GM18870 (cell line): ENCODE measurements around the gene AKNA.
"Not testable (repeated sequence)": the region's sequence is repeated elsewhere in the genome, so short reads cannot be mapped to it uniquely, and the experiment has no call there.

Experiments
- ATAC-seq: cut with Tn5 transposase; IDR thresholded peaks from one replicate; pipeline ENCODE4 v1.9.1; 2021; ENCODE audit warnings: moderate library complexity; ENCODE audit not compliant: unreplicated experiment

AKNA gene

GRCh38 chr9:114343471-114344187 is 44.2 kb downstream of the AKNA start:
- ATAC-seq, result no peak

- ATAC-seq, result no peak
Observed at GRCh38 chr9:114342755-114343440, 44.9 kb downstream of the AKNA start.

- no peak for ATAC-seq
Observed at GRCh38 chr9:114341991-114342390, 45.8 kb downstream of the AKNA start.

GRCh38 chr9:114341152-114341830 is 46.5 kb downstream of the AKNA start:
- no peak for ATAC-seq

GRCh38 chr9:114339130-114339908 is 48.5 kb downstream of the AKNA start:
- ATAC-seq, result no peak

GRCh38 chr9:114338187-114338586 is 49.6 kb downstream of the AKNA start:
- ATAC-seq, result no peak

GRCh38 chr9:114336699-114337395 is 50.9 kb downstream of the AKNA start:
- no peak for ATAC-seq

- ATAC-seq, result no peak
Observed at GRCh38 chr9:114336157-114336556, 51.6 kb downstream of the AKNA start.

GRCh38 chr9:114335745-114336144 is 52.0 kb downstream of the AKNA start:
- no peak for ATAC-seq

GRCh38 chr9:114334490-114334889 is 53.3 kb downstream of the AKNA start:
- no peak for ATAC-seq

GRCh38 chr9:114333718-114334117 is 54.1 kb downstream of the AKNA start:
- ATAC-seq, result not testable (repeated sequence)

- not testable (repeated sequence) for ATAC-seq
Observed at GRCh38 chr9:114332474-114333040, 55.2 kb downstream of the AKNA start.

GRCh38 chr9:114331229-114332195 is 56.3 kb downstream of the AKNA start:
- ATAC-seq, result not testable (repeated sequence)

- no peak for ATAC-seq
Observed at GRCh38 chr9:114330636-114331035, 57.1 kb downstream of the AKNA start.

GRCh38 chr9:114329625-114330022 is 58.2 kb downstream of the AKNA start, which contains the start of gene ORM2:
TSS of gene ORM2 (plus strand) at chr9:114329869. CDS start at chr9:114329905, 36 bp downstream.
- not testable (repeated sequence) for ATAC-seq

- ATAC-seq, result not testable (repeated sequence)
Observed at GRCh38 chr9:114328937-114329624, 58.7 kb downstream of the AKNA start.

GRCh38 chr9:114328357-114328820 is 59.4 kb downstream of the AKNA start:
- ATAC-seq, result not testable (repeated sequence)

- no peak for ATAC-seq
Observed at GRCh38 chr9:114327749-114328148, 60.0 kb downstream of the AKNA start.
